ENCODE results near the gene THRAP3. TPM values are rescaled to one million over a fixed set of nuclear protein-coding genes. Genes with fewer than 3 reads are reported as not detected.

THRAP3 gene
- polyA plus RNA-seq, 1 of the 3 experiments (the other 2 are of a cell fraction), result 33.7 TPM

Small RNA genes within 50 kb of the gene (small RNA-seq; reads per million reads assigned to genes)
- gene RN7SL131P (0 reads per million in 7 experiments), gene UBE2V2P4 (0 reads per million in 7 experiments)

Other genes with a start within 250 kb of the THRAP3 start
- gene TEKT2, start 140.3 kb upstream of the THRAP3 start, polyA plus RNA-seq (2012; rRNA removed), result 1.0 and 1.2 TPM in 2 replicates
- 54.2 and 62.3 TPM in 2 replicates for gene ADPRS, start 135.6 kb upstream of the THRAP3 start, polyA plus RNA-seq (2012; rRNA removed)
- gene COL8A2, start 99.2 kb upstream of the THRAP3 start, polyA plus RNA-seq (2012; rRNA removed), result 2.6 and 3.1 TPM in 2 replicates
- 149 and 169 TPM in 2 replicates for gene TRAPPC3, start 75.0 kb upstream of the THRAP3 start, polyA plus RNA-seq (2012; rRNA removed)
- 40.6 and 69.9 TPM in 2 replicates for gene MAP7D1, start 68.3 kb upstream of the THRAP3 start, polyA plus RNA-seq (2012; rRNA removed)
- 1.6 and 1.8 TPM in 2 replicates for gene SH3D21, start 81.9 kb downstream of the THRAP3 start, polyA plus RNA-seq (2012; rRNA removed)
- 34.1 and 38.9 TPM in 2 replicates for gene EVA1B, start 99.2 kb downstream of the THRAP3 start, polyA plus RNA-seq (2012; rRNA removed)
- gene STK40, start 161.5 kb downstream of the THRAP3 start, polyA plus RNA-seq (2012; rRNA removed), result 39.0 and 43.3 TPM in 2 replicates
- gene LSM10, start 173.5 kb downstream of the THRAP3 start, polyA plus RNA-seq (2012; rRNA removed), result 87.5 and 96.8 TPM in 2 replicates
- 11.9 and 15.2 TPM in 2 replicates for gene OSCP1, start 226.0 kb downstream of the THRAP3 start, polyA plus RNA-seq (2012; rRNA removed)
- gene MRPS15, start 239.9 kb downstream of the THRAP3 start, polyA plus RNA-seq (2012; rRNA removed), result 64.2 and 75.1 TPM in 2 replicates